K562 (cell line): ENCODE data around the gene NECTIN4. TPM values are rescaled to one million over a fixed set of nuclear protein-coding genes. Genes with fewer than 3 reads are reported as not detected.
A peak's percentile ranks its signal among the peaks of the same experiment; 100 is the strongest.

Experiments
- CC2D1A ChIP-seq: fragments of 450-650 bp; IDR thresholded peaks from 2 replicates; pipeline ENCODE4 v1.6.1; 2017; ENCODE audit warnings: mild to moderate bottlenecking
- CSDE1 ChIP-seq, 2 experiments: fragments of 450-650 bp; IDR thresholded peaks; 2 replicates each; pipeline ENCODE4 v1.6.1; 2016; ENCODE audit warnings: mild to moderate bottlenecking in 1 of 2
- GATA2 ChIP-seq: sonication (generic); formaldehyde crosslinking; IDR thresholded peaks from 2 replicates; pipeline ENCODE4 v1.4.0; 2020; ENCODE audit warnings: mild to moderate bottlenecking, missing genetic modification reagents
- HDAC1 ChIP-seq, 2 experiments: fragments of 450-650 bp; IDR thresholded peaks; 2 replicates each; pipeline ENCODE4 v1.6.1; 2016 to 2017; ENCODE audit warnings: inconsistent platforms in 1 of 2, mild to moderate bottlenecking in 1 of 2, moderate library complexity in 1 of 2
- MAFG ChIP-seq: fragments of 450-650 bp; conservative IDR thresholded peaks from 2 replicates; pipeline ENCODE4 v1.6.1; 2016; ENCODE audit warnings: missing genetic modification characterization, missing compliant biosample characterization
- PHB2 ChIP-seq: fragments of 450-650 bp; IDR thresholded peaks from 2 replicates; pipeline ENCODE4 v1.6.1; 2017; ENCODE audit warnings: low read depth
- PPARD ChIP-seq: fragments of 250-450 bp; sonication (Bioruptor Pico); IDR thresholded peaks from 2 replicates; pipeline ENCODE4 v1.8.0; 2022; ENCODE audit warnings: inconsistent platforms, mild to moderate bottlenecking, moderate library complexity
- ZNF431 ChIP-seq: sonication (generic); formaldehyde crosslinking; IDR thresholded peaks from 2 replicates; pipeline ENCODE4 v1.8.0; 2022; ENCODE audit warnings: mild to moderate bottlenecking, missing genetic modification reagents
- ZNF586 ChIP-seq: fragments of 450-650 bp; formaldehyde crosslinking; conservative IDR thresholded peaks from 2 replicates; pipeline ENCODE4 v1.4.0; 2020; ENCODE audit warnings: mild to moderate bottlenecking, moderate library complexity
- ZNF75A ChIP-seq: fragments of 450-650 bp; formaldehyde crosslinking; IDR thresholded peaks from 2 replicates; pipeline ENCODE4 v1.4.0; 2020; ENCODE audit warnings: mild to moderate bottlenecking
- polyA plus RNA-seq, 8 experiments: library from polyadenylated mRNA; depleted of rRNA in 4 of 8; stranded (reverse) in 5 of 8; unstranded in 3 of 8; fragments of >200 nt; fragmentation: Nextera tagmentation in 2 of 8; fragmentation: Illumina TruSeq in 1 of 8; extraction: Ambion mirVana in 2 of 8; extraction: Trizol in 1 of 8; gene quantifications; 2 replicates each; pipeline versions ENCODE4 v1.2.1 to v1.2.3, GENCODE V29; 2011 to 2014; ENCODE audit warnings: inconsistent platforms in 1 of 8, missing spikeins in 1 of 8
- total RNA-seq, 7 experiments: library from RNA; depleted of rRNA in 6 of 7; stranded (reverse); fragments of >200 nt in 6 of 7; fragmentation: Illumina TruSeq in 2 of 7; extraction: Trizol in 2 of 7; gene quantifications; 2 replicates each; pipeline versions ENCODE4 v1.2.1 to v1.2.3, GENCODE V29; 2011 to 2021; ENCODE audit warnings: low replicate concordance in 1 of 7
- TF ChIP-seq, protein P1 (sequence below): sonication (generic); formaldehyde crosslinking; IDR thresholded peaks from 2 replicates; pipeline ENCODE4 v1.8.0; 2022; ENCODE audit warnings: mild to moderate bottlenecking, missing genetic modification reagents
- TF ChIP-seq, protein P2 (sequence below): sonication (generic); formaldehyde crosslinking; IDR thresholded peaks from 2 replicates; pipeline ENCODE4 v1.8.0; 2022; ENCODE audit warnings: missing genetic modification reagents, mild to moderate bottlenecking, borderline replicate concordance
- TF ChIP-seq, protein P3 (sequence below): fragments of 450-650 bp; IDR thresholded peaks from 2 replicates; pipeline ENCODE4 v1.6.1; 2016; ENCODE audit warnings: antibody characterized with exemption
- TF ChIP-seq, protein P4 (sequence below), 3 experiments: fragments of 200-800 bp in 1 of 3; fragments of 250-450 bp in 1 of 3; fragments of 450-650 bp in 1 of 3; sonication (Bioruptor Pico) in 1 of 3; sonication (Bioruptor generic) in 1 of 3; formaldehyde crosslinking in 1 of 3; IDR thresholded peaks; 2 replicates each; pipeline versions ENCODE4 v1.6.1 to v1.8.0; 2016 to 2022; ENCODE audit warnings: mild to moderate bottlenecking in 2 of 3, missing genetic modification characterization in 2 of 3, missing compliant biosample characterization in 1 of 3, moderate library complexity in 1 of 3
- TF ChIP-seq, protein P5 (sequence below): sonication (generic); formaldehyde crosslinking; IDR thresholded peaks from 2 replicates; pipeline ENCODE4 v1.5.0; 2020; ENCODE audit warnings: missing genetic modification reagents

The NECTIN4 gene
- total and polyA plus RNA-seq, 9 of the 15 experiments (the other 6 are each of a cell fraction or from before 2014, with no cell fraction given) = 0.01 to 0.09 TPM; not detected in 7

DNA sequence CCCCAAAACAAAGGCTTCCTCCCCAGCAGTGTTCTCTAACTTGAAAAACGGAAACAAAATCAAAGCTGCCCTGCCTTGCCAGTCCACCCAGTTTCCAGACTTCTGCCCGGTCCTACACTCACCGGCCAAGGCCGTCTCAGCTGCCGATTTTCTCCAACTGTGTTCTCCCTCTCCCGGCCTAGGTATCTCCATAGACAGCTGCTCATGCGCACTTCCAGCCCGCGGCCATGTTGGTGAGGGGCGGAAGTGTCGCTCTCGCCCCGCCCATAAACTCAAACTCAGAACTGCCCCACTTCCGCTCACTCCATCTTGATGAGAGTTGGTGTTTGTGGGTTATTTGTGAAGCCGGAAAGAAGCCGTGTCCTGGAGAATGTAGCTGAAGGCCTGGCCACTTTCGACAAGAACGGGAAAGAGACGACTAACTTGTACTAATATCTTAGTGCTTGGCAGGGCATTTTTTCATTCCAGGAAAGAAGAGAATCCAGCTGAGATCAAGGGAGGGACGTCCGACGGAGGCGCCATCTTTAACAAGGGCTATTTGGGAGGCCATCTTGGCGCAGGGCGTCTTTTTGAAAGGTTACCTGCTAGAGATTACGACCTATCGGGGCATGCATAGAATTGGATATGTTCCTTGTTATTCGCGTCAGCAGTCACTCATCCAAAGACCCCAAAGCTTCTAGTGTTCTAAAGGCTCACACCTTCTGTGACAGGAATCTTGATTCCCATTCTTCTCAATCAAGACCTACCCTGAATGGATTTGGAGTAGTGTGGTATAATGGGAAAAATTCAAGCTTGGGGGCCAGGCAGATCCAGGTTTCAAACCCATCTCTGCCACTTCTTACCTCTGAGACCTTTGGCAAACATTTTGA is 43.4 kb downstream of the NECTIN4 start, which contains the start of gene USF1 (continued):
- TF ChIP-seq CC2D1A (no peak), PPARD (CRISPR knock-in tag) (no peak), ZNF586 (CRISPR knock-in tag) (no peak), PHB2 (no peak), GATA2 (CRISPR knock-in tag) (no peak), ZNF431 (CRISPR knock-in tag) (no peak), ZNF75A (CRISPR knock-in tag) (peak; percentile 55; the same call in 1 of the 2 replicates), CSDE1 (IDR thresholded peaks at IDR 0.05) (peak in 1 of 2 experiments; percentile 97; a peak in 2 of 4 replicates), MAFG (tag) (no peak), HDAC1 (IDR thresholded peaks at IDR 0.05) (no peak; a peak in 1 of 4 replicates)
- TF ChIP-seq, protein P1, sequence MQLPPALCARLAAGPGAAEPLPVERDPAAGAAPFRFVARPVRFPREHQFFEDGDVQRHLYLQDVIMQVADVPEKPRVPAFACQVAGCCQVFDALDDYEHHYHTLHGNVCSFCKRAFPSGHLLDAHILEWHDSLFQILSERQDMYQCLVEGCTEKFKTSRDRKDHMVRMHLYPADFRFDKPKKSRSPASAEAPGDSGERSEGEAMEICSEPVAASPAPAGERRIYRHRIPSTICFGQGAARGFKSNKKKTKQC (CRISPR knock-in tag) = peak; percentile 31; the same call in 1 of the 2 replicates
- TF ChIP-seq, protein P2, sequence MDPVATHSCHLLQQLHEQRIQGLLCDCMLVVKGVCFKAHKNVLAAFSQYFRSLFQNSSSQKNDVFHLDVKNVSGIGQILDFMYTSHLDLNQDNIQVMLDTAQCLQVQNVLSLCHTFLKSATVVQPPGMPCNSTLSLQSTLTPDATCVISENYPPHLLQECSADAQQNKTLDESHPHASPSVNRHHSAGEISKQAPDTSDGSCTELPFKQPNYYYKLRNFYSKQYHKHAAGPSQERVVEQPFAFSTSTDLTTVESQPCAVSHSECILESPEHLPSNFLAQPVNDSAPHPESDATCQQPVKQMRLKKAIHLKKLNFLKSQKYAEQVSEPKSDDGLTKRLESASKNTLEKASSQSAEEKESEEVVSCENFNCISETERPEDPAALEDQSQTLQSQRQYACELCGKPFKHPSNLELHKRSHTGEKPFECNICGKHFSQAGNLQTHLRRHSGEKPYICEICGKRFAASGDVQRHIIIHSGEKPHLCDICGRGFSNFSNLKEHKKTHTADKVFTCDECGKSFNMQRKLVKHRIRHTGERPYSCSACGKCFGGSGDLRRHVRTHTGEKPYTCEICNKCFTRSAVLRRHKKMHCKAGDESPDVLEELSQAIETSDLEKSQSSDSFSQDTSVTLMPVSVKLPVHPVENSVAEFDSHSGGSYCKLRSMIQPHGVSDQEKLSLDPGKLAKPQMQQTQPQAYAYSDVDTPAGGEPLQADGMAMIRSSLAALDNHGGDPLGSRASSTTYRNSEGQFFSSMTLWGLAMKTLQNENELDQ = no peak
- TF ChIP-seq, protein P3, sequence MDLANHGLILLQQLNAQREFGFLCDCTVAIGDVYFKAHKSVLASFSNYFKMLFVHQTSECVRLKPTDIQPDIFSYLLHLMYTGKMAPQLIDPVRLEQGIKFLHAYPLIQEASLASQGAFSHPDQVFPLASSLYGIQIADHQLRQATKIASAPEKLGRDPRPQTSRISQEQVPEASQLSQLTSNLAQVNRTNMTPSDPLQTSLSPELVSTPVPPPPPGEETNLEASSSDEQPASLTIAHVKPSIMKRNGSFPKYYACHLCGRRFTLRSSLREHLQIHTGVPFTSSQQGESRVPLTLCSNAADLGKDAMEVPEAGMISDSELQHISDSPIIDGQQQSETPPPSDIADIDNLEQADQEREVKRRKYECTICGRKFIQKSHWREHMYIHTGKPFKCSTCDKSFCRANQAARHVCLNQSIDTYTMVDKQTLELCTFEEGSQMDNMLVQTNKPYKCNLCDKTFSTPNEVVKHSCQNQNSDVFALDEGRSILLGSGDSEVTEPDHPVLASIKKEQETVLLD = peak; percentile 82
- TF ChIP-seq, protein P4, sequence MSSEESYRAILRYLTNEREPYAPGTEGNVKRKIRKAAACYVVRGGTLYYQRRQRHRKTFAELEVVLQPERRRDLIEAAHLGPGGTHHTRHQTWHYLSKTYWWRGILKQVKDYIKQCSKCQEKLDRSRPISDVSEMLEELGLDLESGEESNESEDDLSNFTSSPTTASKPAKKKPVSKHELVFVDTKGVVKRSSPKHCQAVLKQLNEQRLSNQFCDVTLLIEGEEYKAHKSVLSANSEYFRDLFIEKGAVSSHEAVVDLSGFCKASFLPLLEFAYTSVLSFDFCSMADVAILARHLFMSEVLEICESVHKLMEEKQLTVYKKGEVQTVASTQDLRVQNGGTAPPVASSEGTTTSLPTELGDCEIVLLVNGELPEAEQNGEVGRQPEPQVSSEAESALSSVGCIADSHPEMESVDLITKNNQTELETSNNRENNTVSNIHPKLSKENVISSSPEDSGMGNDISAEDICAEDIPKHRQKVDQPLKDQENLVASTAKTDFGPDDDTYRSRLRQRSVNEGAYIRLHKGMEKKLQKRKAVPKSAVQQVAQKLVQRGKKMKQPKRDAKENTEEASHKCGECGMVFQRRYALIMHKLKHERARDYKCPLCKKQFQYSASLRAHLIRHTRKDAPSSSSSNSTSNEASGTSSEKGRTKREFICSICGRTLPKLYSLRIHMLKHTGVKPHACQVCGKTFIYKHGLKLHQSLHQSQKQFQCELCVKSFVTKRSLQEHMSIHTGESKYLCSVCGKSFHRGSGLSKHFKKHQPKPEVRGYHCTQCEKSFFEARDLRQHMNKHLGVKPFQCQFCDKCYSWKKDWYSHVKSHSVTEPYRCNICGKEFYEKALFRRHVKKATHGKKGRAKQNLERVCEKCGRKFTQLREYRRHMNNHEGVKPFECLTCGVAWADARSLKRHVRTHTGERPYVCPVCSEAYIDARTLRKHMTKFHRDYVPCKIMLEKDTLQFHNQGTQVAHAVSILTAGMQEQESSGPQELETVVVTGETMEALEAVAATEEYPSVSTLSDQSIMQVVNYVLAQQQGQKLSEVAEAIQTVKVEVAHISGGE (CRISPR knock-in tag; IDR thresholded peaks at IDR 0.05) = peak in 1 of 3 experiments; percentile 86; a peak in 2 of 6 replicates
- TF ChIP-seq, protein P5, sequence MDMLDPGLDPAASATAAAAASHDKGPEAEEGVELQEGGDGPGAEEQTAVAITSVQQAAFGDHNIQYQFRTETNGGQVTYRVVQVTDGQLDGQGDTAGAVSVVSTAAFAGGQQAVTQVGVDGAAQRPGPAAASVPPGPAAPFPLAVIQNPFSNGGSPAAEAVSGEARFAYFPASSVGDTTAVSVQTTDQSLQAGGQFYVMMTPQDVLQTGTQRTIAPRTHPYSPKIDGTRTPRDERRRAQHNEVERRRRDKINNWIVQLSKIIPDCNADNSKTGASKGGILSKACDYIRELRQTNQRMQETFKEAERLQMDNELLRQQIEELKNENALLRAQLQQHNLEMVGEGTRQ (CRISPR knock-in tag) = no peak
